ENCODE measurements around the gene GNPAT.
"Not testable (repeated sequence)": the region's sequence is repeated elsewhere in the genome, so short reads cannot be mapped to it uniquely, and the experiment has no call there.

Gene GNPAT

GRCh38 chr1:231240883-231241735 lies at the start of gene GNPAT:
Gene GNPAT, plus strand, starts transcription at chr1:231241212. Its CDS starts 167 bp downstream, at chr1:231241379.
- DNase-seq = peak; percentile 51

- DNase-seq = peak; percentile 57
Observed at GRCh38 chr1:231192620-231193163, 48.3 kb upstream of the GNPAT start.

- DNase-seq = no peak
Observed at GRCh38 chr1:231193710-231194340, 47.2 kb upstream of the GNPAT start.

- no peak for DNase-seq
Observed at GRCh38 chr1:231194476-231194842, 46.6 kb upstream of the GNPAT start.

- no peak for DNase-seq
Observed at GRCh38 chr1:231194843-231195516, 46.0 kb upstream of the GNPAT start.

GRCh38 chr1:231196307-231196706 lies 44.7 kb upstream of the GNPAT start:
- no peak for DNase-seq

- no peak for DNase-seq
Observed at GRCh38 chr1:231196728-231197127, 44.3 kb upstream of the GNPAT start.

- no peak for DNase-seq
Observed at GRCh38 chr1:231199868-231200267, 41.1 kb upstream of the GNPAT start.

- DNase-seq = no peak
Observed at GRCh38 chr1:231200388-231201031, 40.5 kb upstream of the GNPAT start.

- DNase-seq = no peak
Observed at GRCh38 chr1:231201375-231201978, 39.5 kb upstream of the GNPAT start.

GRCh38 chr1:231201979-231202633 lies 38.9 kb upstream of the GNPAT start:
- no peak for DNase-seq

- DNase-seq = no peak
Observed at GRCh38 chr1:231203259-231204057, 37.6 kb upstream of the GNPAT start.

- no peak for DNase-seq
Observed at GRCh38 chr1:231206856-231207255, 34.2 kb upstream of the GNPAT start.

GRCh38 chr1:231207437-231207836 lies 33.6 kb upstream of the GNPAT start:
- no peak for DNase-seq

- DNase-seq = no peak
Observed at GRCh38 chr1:231208980-231209379, 32.0 kb upstream of the GNPAT start.

GRCh38 chr1:231209531-231209930 lies 31.5 kb upstream of the GNPAT start:
- no peak for DNase-seq

GRCh38 chr1:231210126-231210525 lies 30.9 kb upstream of the GNPAT start:
- no peak for DNase-seq

GRCh38 chr1:231211005-231211857 lies 29.8 kb upstream of the GNPAT start:
- DNase-seq = peak; percentile 88

- DNase-seq = not testable (repeated sequence)
Observed at GRCh38 chr1:231212301-231212700, 28.7 kb upstream of the GNPAT start.

Measured in DMS153 (cell line).